C4-2B (cell line): Measurements from ENCODE around the gene NLGN1.

Experiments used
- ZFX ChIP-seq: fragments of 450-650 bp; IDR thresholded peaks from 2 replicates; pipeline ENCODE4 v1.6.1; 2017
- TF ChIP-seq, protein P1 (sequence below): fragments of 450-650 bp; conservative IDR thresholded peaks from 2 replicates; pipeline ENCODE4 v1.5.1; 2017; ENCODE audit warnings: mild to moderate bottlenecking

DNA sequence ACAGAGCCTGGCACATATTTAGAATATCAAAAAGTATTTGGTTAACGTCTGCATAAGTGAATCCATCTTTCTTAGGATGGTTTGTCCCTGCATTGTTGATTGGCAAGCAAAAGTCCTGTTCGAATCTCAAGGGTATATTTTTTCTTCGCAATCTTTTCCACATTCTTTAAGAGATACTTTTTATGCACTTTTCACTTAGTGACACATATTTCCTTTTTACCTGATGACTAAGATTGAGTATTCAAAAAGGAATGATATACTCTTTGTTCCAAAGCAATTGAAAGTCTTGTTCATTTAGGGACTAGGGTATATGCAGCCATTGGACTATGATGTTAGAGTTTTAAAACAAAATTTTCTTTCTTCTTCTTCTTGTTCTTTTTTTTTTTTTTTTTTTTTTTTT, 349.9 kb downstream of the NLGN1 start:
- TF ChIP-seq, protein P1, sequence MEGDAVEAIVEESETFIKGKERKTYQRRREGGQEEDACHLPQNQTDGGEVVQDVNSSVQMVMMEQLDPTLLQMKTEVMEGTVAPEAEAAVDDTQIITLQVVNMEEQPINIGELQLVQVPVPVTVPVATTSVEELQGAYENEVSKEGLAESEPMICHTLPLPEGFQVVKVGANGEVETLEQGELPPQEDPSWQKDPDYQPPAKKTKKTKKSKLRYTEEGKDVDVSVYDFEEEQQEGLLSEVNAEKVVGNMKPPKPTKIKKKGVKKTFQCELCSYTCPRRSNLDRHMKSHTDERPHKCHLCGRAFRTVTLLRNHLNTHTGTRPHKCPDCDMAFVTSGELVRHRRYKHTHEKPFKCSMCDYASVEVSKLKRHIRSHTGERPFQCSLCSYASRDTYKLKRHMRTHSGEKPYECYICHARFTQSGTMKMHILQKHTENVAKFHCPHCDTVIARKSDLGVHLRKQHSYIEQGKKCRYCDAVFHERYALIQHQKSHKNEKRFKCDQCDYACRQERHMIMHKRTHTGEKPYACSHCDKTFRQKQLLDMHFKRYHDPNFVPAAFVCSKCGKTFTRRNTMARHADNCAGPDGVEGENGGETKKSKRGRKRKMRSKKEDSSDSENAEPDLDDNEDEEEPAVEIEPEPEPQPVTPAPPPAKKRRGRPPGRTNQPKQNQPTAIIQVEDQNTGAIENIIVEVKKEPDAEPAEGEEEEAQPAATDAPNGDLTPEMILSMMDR = no peak
- no peak for TF ChIP-seq ZFX
